Naive thymus-derived CD8-positive, alpha-beta T cell (primary cell): ENCODE results near the gene MSX1. TPM values are rescaled to one million over a fixed set of nuclear protein-coding genes. Genes with fewer than 3 reads are reported as not detected.
A peak's percentile ranks its signal among the peaks of the same experiment; 100 is the strongest.

Experiments used
- ATAC-seq, 2 donors: fragments of 150-1000 bp; cut with Tn5 transposase in 1 of 2; sonication (Bioruptor Pico), chemical (Tn5 transposase) in 1 of 2; 1 replicate in 1 of 2; 2 replicates in 1 of 2; pipeline ENCODE4 v1.10.0; 2021; ENCODE audit warnings: mild to moderate bottlenecking in 2 of 2, moderate library complexity in 2 of 2
- POLR2A ChIA-PET: fragments of 350-600 bp; sonication (Branson Sonifier 250); formaldehyde crosslinking; loops from one replicate; lab custom pipeline; 2021; ENCODE audit warnings: antibody characterized with exemption; lab: Charles Lee
- DNase-seq, 10 donors: peaks; one replicate each; pipeline versions ENCODE4 v3.0.0 to v3.0.0-alpha.2; 2020 to 2022
- H3K27ac Mint-ChIP-seq, 10 donors: one replicate each; pipeline ENCODE4 v1.8.0; 2020 to 2022; ENCODE audit warnings: mild to moderate bottlenecking in 10 of 10, mixed read lengths in 10 of 10, moderate library complexity in 4 of 10, inconsistent platforms in 1 of 10
- H3K27me3 Mint-ChIP-seq, 5 donors: one replicate each; pipeline ENCODE4 v1.8.0; 2021 to 2022; ENCODE audit warnings: mixed read lengths in 5 of 5
- H3K36me3 Mint-ChIP-seq, 3 donors: one replicate each; pipeline ENCODE4 v1.8.0; 2020 to 2022; ENCODE audit warnings: mixed read lengths in 3 of 3, mild to moderate bottlenecking in 2 of 3, inconsistent platforms in 1 of 3
- H3K4me1 Mint-ChIP-seq, 4 donors: one replicate each; pipeline ENCODE4 v1.8.0; 2021 to 2022; ENCODE audit warnings: mixed read lengths in 4 of 4
- H3K4me3 Mint-ChIP-seq, 10 donors: one replicate each; pipeline ENCODE4 v1.8.0; 2020 to 2022; ENCODE audit warnings: mild to moderate bottlenecking in 10 of 10, mixed read lengths in 10 of 10, moderate library complexity in 6 of 10, inconsistent platforms in 1 of 10
- H3K9me3 Mint-ChIP-seq, 9 donors: one replicate each; pipeline ENCODE4 v1.8.0; 2020 to 2022; ENCODE audit warnings: mixed read lengths in 9 of 9, mild to moderate bottlenecking in 3 of 9, inconsistent platforms in 1 of 9, moderate library complexity in 1 of 9
- polyA plus RNA-seq, 3 donors: library from polyadenylated mRNA; unstranded; fragments of 300-500 nt; fragmentation: Illumina TruSeq; gene quantifications; one replicate each; pipeline ENCODE4 v1.2.3, GENCODE V29; 2021
- total RNA-seq, 8 experiments: library from RNA in 2 of 8; stranded (reverse) in 2 of 8; gene quantifications; one replicate each; pipeline ENCODE4 v1.2.3 and lab custom pipeline; 2021 to 2026

Gene MSX1
- total and polyA plus RNA-seq, 5 experiments from 2014 or later: not detected

DNA sequence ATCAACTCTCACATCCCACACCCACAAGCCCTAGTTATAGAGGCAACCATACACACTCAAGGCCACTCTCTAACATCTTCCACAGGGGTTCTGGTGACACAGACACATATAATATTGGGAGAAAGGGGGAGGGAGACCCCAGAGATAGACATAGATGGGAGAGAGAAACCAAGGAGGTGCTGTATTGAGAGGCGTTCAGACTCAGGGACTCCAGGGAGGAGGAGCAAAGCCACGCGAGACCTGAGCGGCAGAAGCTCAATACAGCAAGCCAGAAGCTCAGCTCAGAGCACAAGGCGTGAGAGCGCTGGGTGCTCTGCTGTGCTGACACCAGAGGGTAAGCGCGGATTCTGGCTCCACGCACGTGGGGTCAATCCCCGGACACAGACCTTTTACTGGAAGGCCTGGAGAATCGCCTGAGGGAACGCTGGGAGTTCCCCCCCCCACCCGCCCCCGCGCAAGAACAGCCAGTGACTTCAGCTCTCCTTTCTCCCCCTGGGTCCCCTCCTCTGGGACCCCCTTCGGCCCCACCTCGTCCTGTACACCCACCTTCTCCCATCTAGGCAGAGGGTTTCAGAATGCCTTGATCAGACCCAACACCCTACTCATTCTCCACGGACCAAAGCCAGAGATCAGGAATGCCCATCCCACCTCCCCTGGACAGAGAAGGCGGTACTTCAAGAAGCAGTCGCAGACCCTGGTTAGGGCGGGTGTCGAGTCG lies 8.7 kb downstream of the MSX1 start:
- DNase-seq: peak in 1 of 10 donors; percentile 50
- Mint-ChIP-seq H3K36me3 (no peaks in the 10 kb centered on the region), H3K27ac (no peak overlapping the region), H3K4me3 (peak overlapping the region in 1 of 10 donors; percentile 24), H3K4me1 (peaks cover 20 to 30% (median 26%) of the 10 kb centered on the region in 4 donors), H3K27me3 (peaks cover 41 to 76% (median 53%) of the 10 kb centered on the region in 5 donors), H3K9me3 (peaks cover 0 to 3% (median 0%) of the 10 kb centered on the region in 9 donors)
- no peak for ATAC-seq
- POLR2A ChIA-PET: no interaction called here

DNA sequence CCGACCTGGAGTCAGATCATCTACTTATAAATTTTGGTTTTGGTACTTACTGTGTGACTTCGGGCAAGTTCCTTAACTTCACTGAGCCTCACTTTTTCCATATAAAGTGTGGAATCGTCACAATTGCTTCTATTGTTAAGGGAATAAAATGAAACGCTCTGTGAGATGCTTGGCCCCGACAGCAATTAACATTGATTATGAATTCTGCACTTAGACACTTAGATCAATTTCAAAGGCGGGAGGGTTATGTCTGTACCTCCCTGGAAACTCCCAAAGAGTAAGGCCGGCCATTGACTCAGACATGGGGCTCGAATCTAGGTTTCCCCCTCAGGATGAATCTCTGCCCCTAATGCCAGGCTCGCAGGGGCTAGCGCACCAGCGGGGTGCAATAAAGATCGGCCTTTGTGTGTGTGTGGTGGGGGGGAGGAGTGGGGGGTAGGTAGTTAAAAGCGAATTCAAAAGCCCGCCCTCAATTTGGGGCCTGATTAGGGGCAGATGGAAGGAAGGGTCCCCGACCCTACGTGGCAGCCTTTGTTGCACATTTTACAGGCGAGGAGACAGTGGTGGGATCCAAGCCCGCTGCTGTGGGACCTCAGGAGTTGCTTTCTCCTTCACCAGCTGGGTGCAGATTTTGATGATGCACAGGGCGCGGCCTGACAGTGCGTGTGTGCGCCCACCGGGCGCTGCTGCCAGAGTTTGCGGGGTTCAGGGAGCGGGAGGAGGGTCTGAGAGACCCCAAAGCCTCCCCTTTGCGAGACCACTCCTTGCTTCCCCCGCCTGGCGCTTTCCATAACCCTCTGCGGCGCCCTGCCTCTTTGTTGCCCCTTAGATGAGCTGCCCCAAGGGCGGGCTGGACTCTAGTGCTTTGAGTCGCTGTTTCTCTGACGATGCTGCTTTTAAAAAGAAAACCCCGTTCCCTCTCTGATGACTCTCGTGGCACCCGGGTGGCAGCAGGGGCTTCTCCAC lies 9.6 kb downstream of the MSX1 start:
- ATAC-seq (no peak), DNase-seq (peak in 1 of 10 donors; percentile 45)
- Mint-ChIP-seq H3K27me3 (peaks cover 42 to 81% (median 56%) of the 10 kb centered on the region in 5 donors), H3K9me3 (no peaks in the 10 kb centered on the region), H3K27ac (no peak overlapping the region), H3K36me3 (no peaks in the 10 kb centered on the region), H3K4me3 (no peak overlapping the region), H3K4me1 (peaks cover 18 to 32% (median 26%) of the 10 kb centered on the region in 4 donors)
- POLR2A ChIA-PET: no interaction called here

DNA sequence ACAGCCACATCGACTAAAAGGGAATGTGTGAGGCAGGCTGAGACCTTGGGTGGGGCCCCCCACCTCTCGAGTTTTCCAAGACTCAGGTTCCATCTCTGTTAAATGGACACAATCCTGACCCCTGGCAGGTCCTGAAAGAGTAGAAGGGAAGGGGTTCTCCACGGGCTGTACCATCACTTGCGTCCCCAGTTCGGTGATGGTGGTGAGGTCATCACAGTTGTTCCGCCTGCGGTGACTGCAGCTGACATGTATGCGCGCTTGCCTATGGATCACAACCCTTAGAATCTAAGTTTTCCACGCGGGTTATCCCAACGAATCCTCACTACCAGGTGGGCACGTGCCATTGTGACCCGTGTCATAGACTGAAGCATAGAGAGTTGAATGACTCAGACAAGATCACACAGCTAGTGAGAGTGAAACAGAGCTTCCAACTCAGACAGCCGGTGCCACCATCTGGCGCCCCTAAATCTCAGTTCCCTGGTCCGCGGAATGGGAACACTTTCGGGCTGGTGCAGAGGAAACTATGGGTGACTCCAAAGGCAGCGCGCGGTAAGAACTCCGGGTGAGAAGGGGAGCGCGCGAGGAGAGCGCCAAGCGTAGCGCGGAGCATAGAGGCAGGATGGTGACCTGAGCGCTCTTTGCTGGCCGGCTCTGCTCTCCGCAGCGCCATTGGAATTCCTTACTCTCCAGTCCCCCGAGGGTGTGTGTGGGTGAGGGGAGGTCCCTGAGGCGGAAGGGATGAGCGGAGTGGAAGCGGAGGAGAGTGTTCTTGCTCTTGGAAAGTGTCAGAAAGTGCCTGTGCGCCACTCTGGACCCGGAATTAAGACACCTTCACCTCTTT lies 10.5 kb downstream of the MSX1 start:
- no peaks in the 10 kb centered on the region for H3K9me3 Mint-ChIP-seq
- DNase-seq: peak in 1 of 10 donors; percentile 26
- H3K4me1 Mint-ChIP-seq: peaks cover 18 to 31% (median 26%) of the 10 kb centered on the region in 4 donors
- H3K27me3 Mint-ChIP-seq: peaks cover 42 to 81% (median 59%) of the 10 kb centered on the region in 5 donors
- no peak overlapping the region for H3K4me3 Mint-ChIP-seq
- H3K27ac Mint-ChIP-seq: peak overlapping the region in 2 of 10 donors; percentile 19 to 87
- ATAC-seq: no peak
- POLR2A ChIA-PET: no interaction called here
- no peaks in the 10 kb centered on the region for H3K36me3 Mint-ChIP-seq

DNA sequence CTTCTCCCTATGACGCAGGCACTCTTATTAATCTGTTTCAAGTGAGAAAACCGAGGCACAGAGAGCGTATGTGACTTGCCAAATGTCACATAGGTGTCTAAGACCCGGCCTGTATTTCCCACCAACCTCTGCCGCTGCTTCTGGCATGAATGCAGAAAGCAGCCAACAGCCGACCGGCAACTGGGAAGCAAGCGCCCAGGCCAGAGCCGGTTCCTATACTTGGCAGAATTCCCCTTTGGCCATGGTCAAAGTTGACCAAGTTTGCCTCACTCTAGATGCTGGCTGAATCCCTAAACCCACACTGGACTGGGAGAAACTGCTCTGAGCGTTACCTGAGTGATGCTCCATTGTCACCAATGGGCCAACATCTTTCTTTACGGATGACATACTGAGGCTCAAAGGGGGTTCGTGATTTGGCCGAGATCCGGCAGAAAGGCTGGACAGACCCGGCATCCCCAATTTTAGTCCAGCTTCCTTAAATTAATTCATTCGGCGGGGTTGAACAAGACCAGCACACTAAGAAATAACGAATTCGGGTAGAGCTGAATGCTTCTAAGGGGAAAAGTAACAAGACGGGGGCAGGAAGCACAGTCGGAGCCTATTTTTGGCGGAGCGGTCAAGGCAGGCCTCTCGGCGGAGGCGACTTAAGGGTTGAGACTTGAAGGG lies 11.2 kb downstream of the MSX1 start:
- Mint-ChIP-seq H3K4me1 (peaks cover 18 to 29% (median 24%) of the 10 kb centered on the region in 4 donors), H3K27me3 (peaks cover 42 to 81% (median 61%) of the 10 kb centered on the region in 5 donors), H3K9me3 (no peaks in the 10 kb centered on the region), H3K4me3 (peak overlapping the region in 6 of 10 donors; percentile 11 to 39 (median 26)), H3K27ac (peak overlapping the region in 1 of 10 donors; percentile 87), H3K36me3 (no peaks in the 10 kb centered on the region)
- peak in 1 of 10 donors; percentile 58 for DNase-seq
- peak in 1 of 2 donors; percentile 36 for ATAC-seq
- POLR2A ChIA-PET: no interaction called here

DNA sequence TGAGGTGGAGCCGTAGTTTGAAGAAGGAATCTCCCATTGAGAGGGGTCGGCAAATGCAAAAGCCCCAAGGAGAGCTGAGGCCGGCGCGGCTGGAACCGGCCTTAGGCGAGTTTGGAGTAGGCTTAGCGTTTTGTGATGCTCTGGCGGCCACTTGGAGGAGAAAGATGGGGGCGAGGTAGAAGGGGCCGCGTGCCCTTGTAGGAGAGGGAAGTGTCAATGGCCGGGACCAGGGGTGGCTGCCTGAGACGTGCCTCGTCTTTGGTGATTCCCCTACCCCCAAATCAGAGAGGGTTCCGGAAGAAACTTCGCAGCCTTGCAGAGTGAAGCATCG lies 11.7 kb downstream of the MSX1 start:
- Mint-ChIP-seq H3K4me1 (peaks cover 16 to 25% (median 21%) of the 10 kb centered on the region in 4 donors), H3K9me3 (no peaks in the 10 kb centered on the region), H3K4me3 (peak overlapping the region in 7 of 10 donors; percentile 11 to 42 (median 27)), H3K36me3 (no peaks in the 10 kb centered on the region), H3K27ac (no peak overlapping the region), H3K27me3 (peaks cover 42 to 82% (median 62%) of the 10 kb centered on the region in 5 donors)
- ATAC-seq (no peak), DNase-seq (peak in 1 of 10 donors; percentile 14)
- POLR2A ChIA-PET: no interaction called here

DNA sequence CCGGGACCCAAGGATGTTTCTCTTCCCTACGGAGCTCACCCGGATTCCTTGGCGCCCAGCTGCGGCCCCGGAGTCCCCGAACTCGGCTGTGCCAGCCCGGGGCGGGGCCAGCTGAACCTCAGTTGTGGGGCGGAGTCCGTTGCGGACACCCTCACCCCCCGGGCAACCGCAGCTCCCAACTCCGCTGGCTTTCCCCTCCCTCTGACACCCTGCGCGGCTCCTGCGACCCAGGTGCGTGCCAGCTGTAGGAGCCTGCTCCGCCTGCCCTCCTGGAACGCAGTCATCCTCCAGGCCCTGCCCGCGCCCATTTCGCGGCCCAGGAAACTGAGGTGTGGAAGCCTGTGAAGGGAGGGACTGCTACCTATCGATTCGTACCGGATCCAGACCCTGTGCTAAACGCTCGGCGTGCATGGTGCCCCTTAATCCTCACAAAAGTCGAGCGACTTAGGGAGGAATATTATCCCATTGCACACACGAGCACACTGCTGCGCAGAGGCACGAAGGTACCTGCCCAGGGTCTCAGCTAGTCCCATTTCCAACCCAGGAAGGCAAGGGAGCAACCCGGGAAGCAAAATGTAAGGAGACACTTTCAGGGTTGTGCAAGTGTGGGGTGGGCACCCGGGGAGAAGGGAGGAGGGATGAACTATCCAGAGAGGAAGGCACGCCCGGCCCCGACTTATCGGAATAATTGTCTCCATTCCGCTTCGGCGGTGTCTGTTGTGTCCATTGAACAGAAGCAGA lies 12.3 kb downstream of the MSX1 start:
- Mint-ChIP-seq H3K36me3 (no peaks in the 10 kb centered on the region), H3K27me3 (peaks cover 38 to 81% (median 56%) of the 10 kb centered on the region in 5 donors), H3K4me3 (no peak overlapping the region), H3K4me1 (peaks cover 11 to 21% (median 19%) of the 10 kb centered on the region in 4 donors), H3K27ac (no peak overlapping the region), H3K9me3 (no peaks in the 10 kb centered on the region)
- ATAC-seq (no peak), DNase-seq (peak in 1 of 10 donors; percentile 37)
- POLR2A ChIA-PET: no interaction called here

DNA sequence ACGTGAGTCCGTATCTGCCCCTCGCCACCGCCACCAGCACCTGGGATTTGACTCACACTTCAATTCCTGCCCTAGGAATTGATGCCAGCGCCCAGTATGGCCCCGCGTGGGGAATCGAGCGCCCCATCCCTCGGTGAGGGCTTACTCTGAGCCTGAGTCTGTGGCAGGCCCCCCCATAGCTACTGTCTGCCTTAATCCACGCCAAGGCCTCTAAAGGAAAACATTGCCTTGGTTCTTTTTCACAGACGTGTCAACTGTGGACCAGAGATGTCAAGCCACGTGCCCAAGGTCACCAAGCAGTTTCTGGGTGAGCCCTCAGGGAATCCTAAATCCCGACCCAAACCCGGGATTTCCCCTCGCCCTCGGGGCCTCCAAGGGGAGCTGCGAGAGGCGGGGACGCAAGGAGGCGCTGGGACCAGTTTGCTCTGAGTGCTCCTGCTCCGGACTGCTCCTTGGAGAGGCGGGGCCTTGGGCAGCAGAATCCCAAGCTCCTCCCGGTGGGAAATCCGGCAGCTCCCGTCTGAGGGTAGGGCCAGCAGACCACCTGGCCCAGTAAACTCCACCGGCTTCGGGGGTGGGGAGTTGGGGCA lies 12.9 kb downstream of the MSX1 start:
- Mint-ChIP-seq H3K4me3 (no peak overlapping the region), H3K27ac (no peak overlapping the region), H3K9me3 (peaks cover 0 to 4% (median 0%) of the 10 kb centered on the region in 9 donors), H3K36me3 (no peaks in the 10 kb centered on the region), H3K4me1 (peaks cover 10 to 21% (median 19%) of the 10 kb centered on the region in 4 donors), H3K27me3 (peaks cover 45 to 85% (median 62%) of the 10 kb centered on the region in 5 donors)
- POLR2A ChIA-PET: no interaction called here
- DNase-seq (peak in 1 of 10 donors; percentile 34), ATAC-seq (no peak)

DNA sequence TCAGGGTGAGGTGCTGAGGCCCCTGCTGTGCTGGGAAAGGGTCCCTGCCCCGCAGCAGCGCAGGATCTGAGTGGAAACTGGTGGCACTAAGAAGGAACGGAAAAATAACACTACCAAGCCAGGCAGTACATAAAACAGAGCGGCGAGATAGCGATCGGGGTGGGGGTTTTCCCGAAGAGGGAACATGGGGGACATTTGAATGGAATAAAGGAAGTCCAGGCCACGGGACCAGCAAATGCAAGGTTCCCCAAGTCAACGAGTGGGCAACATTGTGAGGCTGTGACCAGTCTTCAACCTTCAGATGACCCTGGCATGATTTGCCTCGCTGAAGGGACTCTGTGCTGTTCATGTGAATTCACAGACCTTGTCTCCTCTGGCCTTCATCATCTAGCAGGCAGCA lies 13.7 kb downstream of the MSX1 start:
- Mint-ChIP-seq H3K36me3 (no peaks in the 10 kb centered on the region), H3K4me3 (no peak overlapping the region), H3K4me1 (peaks cover 10 to 21% (median 19%) of the 10 kb centered on the region in 4 donors)

DNA sequence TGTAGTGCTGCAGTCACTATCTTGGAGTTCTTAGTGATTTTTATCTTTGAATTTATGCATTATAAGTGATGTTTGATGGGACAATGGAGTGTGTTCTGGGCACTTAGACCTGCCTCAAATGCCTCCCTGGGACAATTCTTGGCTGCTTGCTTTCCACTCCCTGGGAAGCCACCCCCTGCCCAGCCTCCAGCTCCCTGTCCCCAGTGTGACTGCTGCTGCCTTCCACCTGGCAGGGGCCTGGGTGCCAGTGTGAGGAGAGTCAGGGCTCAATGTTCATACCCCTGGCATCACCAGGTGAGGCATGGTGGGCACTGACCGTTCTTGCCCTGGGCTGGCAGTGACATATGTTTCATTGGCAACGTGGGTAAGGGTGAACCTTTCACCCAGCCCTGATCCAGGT lies 14.8 kb downstream of the MSX1 start:
- POLR2A ChIA-PET: interaction anchor here (0.6 kb wide), 1 partner anchor 69 kb away, joined by 3 read pairs; no protein-coding TSS in a partner anchor
- DNase-seq (no peak), ATAC-seq (no peak)
- Mint-ChIP-seq H3K36me3 (no peaks in the 10 kb centered on the region), H3K4me3 (no peak overlapping the region), H3K4me1 (peaks cover 10 to 18% (median 17%) of the 10 kb centered on the region in 4 donors), H3K27ac (peak overlapping the region in 1 of 10 donors; percentile 35), H3K27me3 (peaks cover 39 to 85% (median 62%) of the 10 kb centered on the region in 5 donors), H3K9me3 (peaks cover 0 to 4% (median 0%) of the 10 kb centered on the region in 9 donors)

More for the DNA sequence above, 13.7 kb downstream of the MSX1 start:
- H3K27me3 Mint-ChIP-seq: peaks cover 45 to 89% (median 62%) of the 10 kb centered on the region in 5 donors
- DNase-seq: peak in 1 of 10 donors; percentile 11
- ATAC-seq: no peak
- H3K27ac Mint-ChIP-seq: no peak overlapping the region
- POLR2A ChIA-PET: no interaction called here
- peaks cover 0 to 4% (median 0%) of the 10 kb centered on the region in 9 donors for H3K9me3 Mint-ChIP-seq

DNA sequence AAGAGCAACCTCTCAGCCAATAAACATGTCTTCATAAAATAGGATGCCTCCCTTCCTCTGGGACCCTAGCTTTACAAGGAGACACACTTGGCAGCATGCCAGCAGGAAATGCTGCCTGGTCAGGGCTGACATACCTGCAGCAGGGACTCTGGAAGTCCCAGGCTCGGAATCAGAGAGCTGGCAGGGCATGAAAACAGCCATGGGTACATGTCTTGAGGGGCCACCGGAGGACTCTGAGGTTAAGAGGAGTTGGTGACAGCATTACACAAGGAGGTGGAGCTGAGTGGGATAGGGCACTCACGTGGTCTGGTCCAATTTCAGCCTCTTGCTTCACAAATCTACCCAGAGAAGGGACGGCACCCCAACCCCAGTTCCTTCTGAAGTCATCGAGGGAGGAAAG lies 15.7 kb downstream of the MSX1 start:
- Mint-ChIP-seq H3K27ac (no peak overlapping the region), H3K27me3 (peaks cover 34 to 80% (median 62%) of the 10 kb centered on the region in 5 donors), H3K4me3 (no peak overlapping the region), H3K4me1 (peaks cover 10 to 14% (median 14%) of the 10 kb centered on the region in 4 donors), H3K9me3 (peaks cover 0 to 4% (median 0%) of the 10 kb centered on the region in 9 donors), H3K36me3 (no peaks in the 10 kb centered on the region)
- ATAC-seq (no peak), DNase-seq (peak in 1 of 10 donors; percentile 45)
- POLR2A ChIA-PET: no interaction called here

DNA sequence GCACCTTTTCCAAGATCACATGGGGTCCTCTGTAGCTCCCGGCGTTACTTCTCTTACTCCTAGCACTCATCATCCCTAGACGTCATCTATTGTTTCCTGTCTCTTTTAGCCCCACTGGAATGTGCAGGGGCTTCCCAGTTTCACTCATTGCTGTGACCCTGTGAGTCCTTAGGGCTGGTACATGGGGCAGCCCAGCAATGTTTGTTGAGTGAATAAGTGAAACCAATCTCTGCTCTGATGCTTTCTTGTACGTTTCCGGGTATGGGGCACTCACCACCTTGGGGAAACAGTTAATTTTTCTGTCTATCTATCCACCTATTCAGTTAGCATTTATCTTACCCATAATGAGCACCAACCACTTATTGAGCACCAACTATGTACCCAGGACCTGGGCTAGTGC lies 16.1 kb downstream of the MSX1 start:
- POLR2A ChIA-PET: no interaction called here
- ATAC-seq: no peak
- H3K9me3 Mint-ChIP-seq: peaks cover 0 to 4% (median 0%) of the 10 kb centered on the region in 9 donors
- H3K27me3 Mint-ChIP-seq: peaks cover 31 to 75% (median 59%) of the 10 kb centered on the region in 5 donors
- peaks cover 10 to 13% (median 13%) of the 10 kb centered on the region in 4 donors for H3K4me1 Mint-ChIP-seq
- no peak overlapping the region for H3K27ac Mint-ChIP-seq
- H3K36me3 Mint-ChIP-seq: no peaks in the 10 kb centered on the region
- DNase-seq: no peak
- no peak overlapping the region for H3K4me3 Mint-ChIP-seq
